Activated naive CD4-positive, alpha-beta T cell treated with anti-CD3 and anti-CD28 coated beads, Interleukin-2, amount 10 ng/mL, durations not matched to agents 7 days and 5 days (primary cell): ENCODE measurements around the gene ADD2.

Experiments used
- CTCF ChIA-PET: fragments of 350-600 bp; sonication (Branson Sonifier 250); formaldehyde crosslinking; loops from one replicate; lab custom pipeline; 2021; ENCODE audit warnings: antibody characterized with exemption; lab: Charles Lee
- DNase-seq: peaks from one replicate; pipeline ENCODE4 v3.0.0-alpha.2; 2020
- H3K27ac Mint-ChIP-seq: one replicate; pipeline ENCODE4 v1.8.0; 2021; ENCODE audit warnings: mild to moderate bottlenecking, moderate library complexity, mixed read lengths
- H3K27me3 Mint-ChIP-seq: one replicate; pipeline ENCODE4 v1.8.0; 2021; ENCODE audit warnings: mild to moderate bottlenecking, mixed read lengths
- H3K36me3 Mint-ChIP-seq: one replicate; pipeline ENCODE4 v1.8.0; 2021; ENCODE audit warnings: mixed read lengths
- H3K4me1 Mint-ChIP-seq: one replicate; pipeline ENCODE4 v1.8.0; 2021; ENCODE audit warnings: mixed read lengths
- H3K4me3 Mint-ChIP-seq: one replicate; pipeline ENCODE4 v1.8.0; 2021; ENCODE audit warnings: mild to moderate bottlenecking, moderate library complexity, mixed read lengths
- H3K9me3 Mint-ChIP-seq: one replicate; pipeline ENCODE4 v1.8.0; 2021; ENCODE audit warnings: mixed read lengths

ADD2 gene

GRCh38 chr2:70619167-70619566, 148.8 kb downstream of the ADD2 start:
- no peaks in the 10 kb centered on the region for H3K9me3 Mint-ChIP-seq
- DNase-seq: no peak
- CTCF ChIA-PET: interaction anchor here (0.7 to 7.0 kb wide), 7 partner anchors 8 to 316 kb away, joined by 3 to 85 read pairs (median 5); partner anchors contain the start of gene FAM136A

GRCh38 chr2:70616168-70616694, 151.8 kb downstream of the ADD2 start:
- CTCF ChIA-PET: interaction anchor here (1.4 to 7.0 kb wide), 2 partner anchors 275 to 312 kb away, joined by 8 to 85 read pairs; no protein-coding TSS in a partner anchor
- DNase-seq: no peak
- no peaks in the 10 kb centered on the region for H3K36me3 Mint-ChIP-seq
- H3K4me3 Mint-ChIP-seq: no peak overlapping the region
- peaks cover 22% of the 10 kb centered on the region for H3K27me3 Mint-ChIP-seq
- H3K4me1 Mint-ChIP-seq: peaks cover 3% of the 10 kb centered on the region
- H3K9me3 Mint-ChIP-seq: no peaks in the 10 kb centered on the region
- no peak overlapping the region for H3K27ac Mint-ChIP-seq

More at GRCh38 chr2:70619167-70619566, 148.8 kb downstream of the ADD2 start:
- no peak overlapping the region for H3K27ac Mint-ChIP-seq
- peaks cover 22% of the 10 kb centered on the region for H3K27me3 Mint-ChIP-seq
- no peak overlapping the region for H3K4me3 Mint-ChIP-seq
- H3K36me3 Mint-ChIP-seq: no peaks in the 10 kb centered on the region
- peaks cover 3% of the 10 kb centered on the region for H3K4me1 Mint-ChIP-seq

GRCh38 chr2:70615222-70615621, 152.8 kb downstream of the ADD2 start:
- DNase-seq: no peak
- CTCF ChIA-PET: interaction anchor here (1.4 to 7.0 kb wide), 3 partner anchors 30 to 311 kb away, joined by 5 to 85 read pairs (median 8); no protein-coding TSS in a partner anchor
- Mint-ChIP-seq H3K27me3 (peaks cover 25% of the 10 kb centered on the region), H3K27ac (no peak overlapping the region), H3K4me3 (no peak overlapping the region), H3K36me3 (no peaks in the 10 kb centered on the region), H3K4me1 (peaks cover 3% of the 10 kb centered on the region), H3K9me3 (no peaks in the 10 kb centered on the region)

GRCh38 chr2:70613521-70613920, 154.5 kb downstream of the ADD2 start:
- Mint-ChIP-seq H3K36me3 (no peaks in the 10 kb centered on the region), H3K9me3 (no peaks in the 10 kb centered on the region), H3K27ac (no peak overlapping the region), H3K27me3 (peaks cover 32% of the 10 kb centered on the region), H3K4me3 (no peak overlapping the region), H3K4me1 (no peaks in the 10 kb centered on the region)
- DNase-seq: no peak
- CTCF ChIA-PET: no interaction called here

- Mint-ChIP-seq H3K27ac (no peak overlapping the region), H3K4me3 (no peak overlapping the region), H3K4me1 (no peaks in the 10 kb centered on the region), H3K36me3 (no peaks in the 10 kb centered on the region), H3K27me3 (peaks cover 29% of the 10 kb centered on the region), H3K9me3 (no peaks in the 10 kb centered on the region)
- CTCF ChIA-PET: no interaction called here
- DNase-seq: no peak
Measured at GRCh38 chr2:70612574-70612973, 155.4 kb downstream of the ADD2 start.

GRCh38 chr2:70608373-70608772, 159.6 kb downstream of the ADD2 start:
- Mint-ChIP-seq H3K9me3 (no peaks in the 10 kb centered on the region), H3K27me3 (peaks cover 22% of the 10 kb centered on the region), H3K4me3 (no peak overlapping the region), H3K27ac (no peak overlapping the region), H3K36me3 (no peaks in the 10 kb centered on the region), H3K4me1 (no peaks in the 10 kb centered on the region)
- no peak for DNase-seq
- CTCF ChIA-PET: no interaction called here

- Mint-ChIP-seq H3K27me3 (peaks cover 16% of the 10 kb centered on the region), H3K4me1 (no peaks in the 10 kb centered on the region), H3K9me3 (no peaks in the 10 kb centered on the region), H3K36me3 (no peaks in the 10 kb centered on the region), H3K27ac (no peak overlapping the region), H3K4me3 (no peak overlapping the region)
- no peak for DNase-seq
- CTCF ChIA-PET: no interaction called here
Measured at GRCh38 chr2:70607121-70607561, 160.9 kb downstream of the ADD2 start.
